ENCODE measurements around the gene TUBB6. TPM values are rescaled to one million over a fixed set of nuclear protein-coding genes. Genes with fewer than 3 reads are reported as not detected.

TUBB6 gene
- polyA plus RNA-seq, 1 donor from 2014 or later, result 3.8 TPM

GRCh38 chr18:12374401-12374800 lies 66.4 kb downstream of the TUBB6 start:
- H4K20me1 ChIP-seq (ENCODE audit: insufficient read depth), result no peaks in the 10 kb centered on the region
- H2AFZ ChIP-seq (ENCODE audit: low read depth, low read length), result no peak overlapping the region
- peaks cover 3% of the 10 kb centered on the region for H3F3A ChIP-seq (ENCODE audit: insufficient read depth, low read length, poor library complexity, severe bottlenecking)
- peak overlapping the region; percentile 11 for H3K27ac ChIP-seq (ENCODE audit: low read length)
- no peaks in the 10 kb centered on the region for H3K9me2 ChIP-seq (ENCODE audit: insufficient read depth, low read length)
- no peak overlapping the region for H3K4me2 ChIP-seq (ENCODE audit: low read length)
- no peaks in the 10 kb centered on the region for H3K27me3 ChIP-seq (ENCODE audit: insufficient read depth, low read depth, low read length)
- H3K4me3 ChIP-seq (ENCODE audit: low read length), result peak overlapping the region; percentile 13
- no peak for TF ChIP-seq MXI1 (conservative IDR thresholded peaks at IDR 0.05; ENCODE audit: poor library complexity, severe bottlenecking)
- no peak for TF ChIP-seq EZH2 (IDR thresholded peaks at IDR 0.05; ENCODE audit: borderline replicate concordance, insufficient read depth, low read length, poor library complexity, severe bottlenecking)
- H3K79me2 ChIP-seq (replicated peaks; ENCODE audit: insufficient read depth, low read length), result peaks cover 44% of the 10 kb centered on the region
- no peaks in the 10 kb centered on the region for H3K9me3 ChIP-seq (ENCODE audit: low read length)
- no peaks in the 10 kb centered on the region for H3K36me3 ChIP-seq (ENCODE audit: insufficient read depth, low read length)
- H3K9ac ChIP-seq (ENCODE audit: low read length), result no peak overlapping the region

Small RNA genes lying within 50 kb of the gene (small RNA-seq; reads per million reads assigned to genes)
- gene RNU6-170P, result 0 reads per million in 3 experiments

Other genes starting within 250 kb of the TUBB6 start
- gene ANKRD62, start 214.4 kb upstream of the TUBB6 start, polyA plus RNA-seq, result not detected in 2 replicates
- gene CIDEA, start 53.9 kb upstream of the TUBB6 start, polyA plus RNA-seq, result not detected in 2 replicates
- 43.2 and 49.4 TPM in 2 replicates for gene AFG3L2, start 69.0 kb downstream of the TUBB6 start, polyA plus RNA-seq
- 1.1 and 9.7 TPM in 2 replicates for gene PRELID3A, start 99.7 kb downstream of the TUBB6 start, polyA plus RNA-seq

Data from neural cell (in vitro differentiated cells).